ENCODE results near the gene IL37.
"Not testable (repeated sequence)": the region's sequence is repeated elsewhere in the genome, so short reads cannot be mapped to it uniquely, and the experiment has no call there.

IL37 gene

GRCh38 chr2:112923237-112923966, 12.4 kb downstream of the IL37 start:
- no peak for DNase-seq (ENCODE audit: low spot score)

GRCh38 chr2:112923967-112924338, 13.0 kb downstream of the IL37 start:
- DNase-seq (ENCODE audit: low spot score): no peak

GRCh38 chr2:112924360-112924759, 13.4 kb downstream of the IL37 start:
- DNase-seq (ENCODE audit: low spot score): no peak

- no peak for DNase-seq (ENCODE audit: low spot score)
Observed at GRCh38 chr2:112924821-112925220, 13.9 kb downstream of the IL37 start.

GRCh38 chr2:112926707-112927106, 15.7 kb downstream of the IL37 start:
- DNase-seq (ENCODE audit: low spot score): no peak

- DNase-seq (ENCODE audit: low spot score): no peak
Observed at GRCh38 chr2:112927745-112928144, 16.8 kb downstream of the IL37 start.

- DNase-seq (ENCODE audit: low spot score): no peak
Observed at GRCh38 chr2:112933261-112933660, 22.3 kb downstream of the IL37 start.

- not testable (repeated sequence) for DNase-seq (ENCODE audit: low spot score)
Observed at GRCh38 chr2:112934117-112934516, 23.2 kb downstream of the IL37 start.

GRCh38 chr2:112936927-112937232, 25.9 kb downstream of the IL37 start:
- DNase-seq (ENCODE audit: low spot score): no peak

GRCh38 chr2:112938904-112939303, 27.9 kb downstream of the IL37 start:
- no peak for DNase-seq (ENCODE audit: low spot score)

- DNase-seq (ENCODE audit: low spot score): no peak
Observed at GRCh38 chr2:112939425-112939824, 28.5 kb downstream of the IL37 start.

- DNase-seq (ENCODE audit: low spot score): no peak
Observed at GRCh38 chr2:112940859-112941625, 30.1 kb downstream of the IL37 start.

- DNase-seq (ENCODE audit: low spot score): peak; percentile 84
Observed at GRCh38 chr2:112941753-112942653, 31.0 kb downstream of the IL37 start.

- no peak for DNase-seq (ENCODE audit: low spot score)
Observed at GRCh38 chr2:112942654-112943002, 31.7 kb downstream of the IL37 start.

- DNase-seq (ENCODE audit: low spot score): no peak
Observed at GRCh38 chr2:112944971-112945370, 34.0 kb downstream of the IL37 start.

GRCh38 chr2:112946086-112946485, 35.1 kb downstream of the IL37 start:
- DNase-seq (ENCODE audit: low spot score): no peak

GRCh38 chr2:112947374-112947773, 36.4 kb downstream of the IL37 start:
- DNase-seq (ENCODE audit: low spot score): no peak

- no peak for DNase-seq (ENCODE audit: low spot score)
Observed at GRCh38 chr2:112949456-112949855, 38.5 kb downstream of the IL37 start.

GRCh38 chr2:112954364-112954763, 43.4 kb downstream of the IL37 start:
- DNase-seq (ENCODE audit: low spot score): no peak

GRCh38 chr2:112957511-112957910, 46.5 kb downstream of the IL37 start:
- DNase-seq (ENCODE audit: low spot score): no peak

- DNase-seq (ENCODE audit: low spot score): peak; percentile 83
Observed at GRCh38 chr2:112958428-112959108, 47.6 kb downstream of the IL37 start.

- no peak for DNase-seq (ENCODE audit: low spot score)
Observed at GRCh38 chr2:112959109-112959812, 48.3 kb downstream of the IL37 start.

Data from GM03348 (cell line).